H1 (cell line): Measurements from ENCODE around the gene FSIP1. TPM values are rescaled to one million over a fixed set of nuclear protein-coding genes. Genes with fewer than 3 reads are reported as not detected.

Experiments used
- ATF3 ChIP-seq: IDR thresholded peaks from 2 replicates; pipeline ENCODE4 v1.6.1; 2011; ENCODE audit warnings: low read depth, mild to moderate bottlenecking, low read length; ENCODE audit not compliant: insufficient read depth
- E2F6 ChIP-seq: IDR thresholded peaks from 2 replicates; pipeline ENCODE4 v1.6.1; 2012; ENCODE audit warnings: inconsistent platforms
- SIX5 ChIP-seq: IDR thresholded peaks from 2 replicates; pipeline ENCODE4 v1.6.1; 2011; ENCODE audit warnings: mild to moderate bottlenecking, low read depth, low read length
- YY1 ChIP-seq: IDR thresholded peaks from 2 replicates; pipeline ENCODE4 v1.6.1; 2011; ENCODE audit warnings: low read depth, mild to moderate bottlenecking, low read length
- polyA plus RNA-seq, 7 experiments: library from polyadenylated mRNA; depleted of rRNA in 3 of 7; stranded (reverse) in 5 of 7; unstranded in 2 of 7; fragments of >200 nt in 5 of 7; fragments of 200-250 nt in 2 of 7; gene quantifications; 1 replicate in 5 of 7; 2 replicates in 1 of 7; 4 replicates in 1 of 7; pipeline versions ENCODE4 v1.2.1 to v1.2.3, GENCODE V29; 2011 to 2013; ENCODE audit warnings: missing spikeins in 2 of 7, mixed read lengths in 2 of 7
- total RNA-seq: library from RNA; stranded (reverse); fragmentation: NEBNext Ultra II Directional; extraction: Animal tissue kit (Norgen Biotek cat#: 25700); gene quantifications from 2 replicates; pipeline ENCODE4 v1.2.1, GENCODE V29; 2021

The FSIP1 gene
- total and polyA plus RNA-seq, 2 of the 8 experiments (the other 6 are each of a cell fraction or from before 2014, with no cell fraction given) = 0.18 to 1.3 TPM

GRCh38 chr15:39746714-39747276 is 35.8 kb downstream of the FSIP1 start (continued):
- TF ChIP-seq ATF3 (no peak), SIX5 (no peak), E2F6 (no peak), YY1 (no peak)
